ENCODE measurements around the gene ASB12. TPM values are rescaled to one million over a fixed set of nuclear protein-coding genes. Genes with fewer than 3 reads are reported as not detected.

Gene ASB12
- total RNA-seq, 1 donor from 2014 or later = not detected

GRCh38 chrX:64192040-64192439, 38.4 kb downstream of the ASB12 start:
- H3K27me3 Mint-ChIP-seq (ENCODE audit: unreplicated experiment) = no peaks in the 10 kb centered on the region
- peaks cover 7% of the 10 kb centered on the region for H3K36me3 Mint-ChIP-seq (ENCODE audit: unreplicated experiment)
- no peak for DNase-seq (ENCODE audit: extremely low spot score, unreplicated experiment)
- H3K4me3 Mint-ChIP-seq (ENCODE audit: unreplicated experiment) = no peak overlapping the region
- no peaks in the 10 kb centered on the region for H3K4me1 Mint-ChIP-seq (ENCODE audit: unreplicated experiment)
- peaks cover 3% of the 10 kb centered on the region for H3K9me3 Mint-ChIP-seq (ENCODE audit: unreplicated experiment)
- no peak overlapping the region for H3K27ac Mint-ChIP-seq (ENCODE audit: unreplicated experiment)
- no peak for TF ChIP-seq CTCF (IDR thresholded peaks at IDR 0.05)

- Mint-ChIP-seq H3K9me3 (ENCODE audit: unreplicated experiment) (peaks cover 3% of the 10 kb centered on the region), H3K4me1 (ENCODE audit: unreplicated experiment) (no peaks in the 10 kb centered on the region), H3K4me3 (ENCODE audit: unreplicated experiment) (no peak overlapping the region), H3K27me3 (ENCODE audit: unreplicated experiment) (no peaks in the 10 kb centered on the region), H3K27ac (ENCODE audit: unreplicated experiment) (no peak overlapping the region), H3K36me3 (ENCODE audit: unreplicated experiment) (peaks cover 7% of the 10 kb centered on the region)
- peak; percentile 81 for DNase-seq (ENCODE audit: extremely low spot score, unreplicated experiment)
- TF ChIP-seq CTCF (IDR thresholded peaks at IDR 0.05) = no peak
Observed at GRCh38 chrX:64191281-64192010, 39.0 kb downstream of the ASB12 start.

GRCh38 chrX:64190136-64190740, 40.2 kb downstream of the ASB12 start:
- no peak overlapping the region for H3K27ac Mint-ChIP-seq (ENCODE audit: unreplicated experiment)
- no peaks in the 10 kb centered on the region for H3K27me3 Mint-ChIP-seq (ENCODE audit: unreplicated experiment)
- H3K9me3 Mint-ChIP-seq (ENCODE audit: unreplicated experiment) = peaks cover 3% of the 10 kb centered on the region
- no peak for TF ChIP-seq CTCF (IDR thresholded peaks at IDR 0.05)
- H3K36me3 Mint-ChIP-seq (ENCODE audit: unreplicated experiment) = peaks cover 7% of the 10 kb centered on the region
- no peak overlapping the region for H3K4me3 Mint-ChIP-seq (ENCODE audit: unreplicated experiment)
- no peaks in the 10 kb centered on the region for H3K4me1 Mint-ChIP-seq (ENCODE audit: unreplicated experiment)
- DNase-seq (ENCODE audit: extremely low spot score, unreplicated experiment) = peak; percentile 69

GRCh38 chrX:64188901-64189300, 41.5 kb downstream of the ASB12 start:
- Mint-ChIP-seq H3K36me3 (ENCODE audit: unreplicated experiment) (peaks cover 7% of the 10 kb centered on the region), H3K4me1 (ENCODE audit: unreplicated experiment) (no peaks in the 10 kb centered on the region), H3K9me3 (ENCODE audit: unreplicated experiment) (peaks cover 3% of the 10 kb centered on the region), H3K27me3 (ENCODE audit: unreplicated experiment) (no peaks in the 10 kb centered on the region), H3K27ac (ENCODE audit: unreplicated experiment) (no peak overlapping the region), H3K4me3 (ENCODE audit: unreplicated experiment) (no peak overlapping the region)
- TF ChIP-seq CTCF (IDR thresholded peaks at IDR 0.05) = no peak
- DNase-seq (ENCODE audit: extremely low spot score, unreplicated experiment) = no peak

GRCh38 chrX:64187762-64188150, 42.7 kb downstream of the ASB12 start:
- peak; percentile 63 for DNase-seq (ENCODE audit: extremely low spot score, unreplicated experiment)
- H3K27me3 Mint-ChIP-seq (ENCODE audit: unreplicated experiment) = no peaks in the 10 kb centered on the region
- no peaks in the 10 kb centered on the region for H3K4me1 Mint-ChIP-seq (ENCODE audit: unreplicated experiment)
- no peak overlapping the region for H3K27ac Mint-ChIP-seq (ENCODE audit: unreplicated experiment)
- H3K4me3 Mint-ChIP-seq (ENCODE audit: unreplicated experiment) = no peak overlapping the region
- H3K36me3 Mint-ChIP-seq (ENCODE audit: unreplicated experiment) = peaks cover 7% of the 10 kb centered on the region
- peaks cover 3% of the 10 kb centered on the region for H3K9me3 Mint-ChIP-seq (ENCODE audit: unreplicated experiment)
- TF ChIP-seq CTCF (IDR thresholded peaks at IDR 0.05) = no peak

All from osteocyte (in vitro differentiated cells).